ENCODE results near the gene CHST6.
"Not testable (repeated sequence)": the region's sequence is repeated elsewhere in the genome, so short reads cannot be mapped to it uniquely, and the experiment has no call there.

The CHST6 gene

DNA sequence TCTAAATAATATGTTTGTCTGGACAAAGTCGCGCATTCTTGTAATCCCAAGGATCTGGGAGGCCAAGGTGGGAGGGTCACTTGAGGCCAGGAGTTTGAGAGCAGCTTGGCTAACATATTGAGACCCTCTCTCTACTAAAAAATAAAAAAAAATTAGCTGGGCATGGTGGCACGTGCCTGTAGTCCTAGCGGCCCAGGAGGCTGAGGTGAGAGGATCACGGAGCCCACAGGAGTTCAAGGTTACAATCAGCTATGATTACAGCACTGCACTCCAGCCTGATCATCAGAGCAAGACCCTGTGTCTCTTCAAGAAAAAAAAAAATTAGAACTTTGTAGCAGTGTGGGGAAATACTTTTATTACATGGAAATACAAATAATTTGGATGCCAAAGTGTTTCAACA, 6.1 kb upstream of the CHST6 start:
- Histone ChIP-seq H3K4me1 (ENCODE audit: control insufficient read depth in 1 of 2, insufficient read depth in 1 of 2, low read depth in 1 of 2, low read length in 1 of 2) (peaks cover 4% of the 10 kb centered on the region in 2 experiments), H3K36me3 (no peaks in the 10 kb centered on the region), H3K9me3 (no peaks in the 10 kb centered on the region), H3K4me3 (ENCODE audit: low read depth in 1 of 2, low read length in 1 of 2) (no peak overlapping the region), H3K27me3 (peaks cover 27% of the 10 kb centered on the region), H3K27ac (no peak overlapping the region)
- TF ChIP-seq, protein P1, sequence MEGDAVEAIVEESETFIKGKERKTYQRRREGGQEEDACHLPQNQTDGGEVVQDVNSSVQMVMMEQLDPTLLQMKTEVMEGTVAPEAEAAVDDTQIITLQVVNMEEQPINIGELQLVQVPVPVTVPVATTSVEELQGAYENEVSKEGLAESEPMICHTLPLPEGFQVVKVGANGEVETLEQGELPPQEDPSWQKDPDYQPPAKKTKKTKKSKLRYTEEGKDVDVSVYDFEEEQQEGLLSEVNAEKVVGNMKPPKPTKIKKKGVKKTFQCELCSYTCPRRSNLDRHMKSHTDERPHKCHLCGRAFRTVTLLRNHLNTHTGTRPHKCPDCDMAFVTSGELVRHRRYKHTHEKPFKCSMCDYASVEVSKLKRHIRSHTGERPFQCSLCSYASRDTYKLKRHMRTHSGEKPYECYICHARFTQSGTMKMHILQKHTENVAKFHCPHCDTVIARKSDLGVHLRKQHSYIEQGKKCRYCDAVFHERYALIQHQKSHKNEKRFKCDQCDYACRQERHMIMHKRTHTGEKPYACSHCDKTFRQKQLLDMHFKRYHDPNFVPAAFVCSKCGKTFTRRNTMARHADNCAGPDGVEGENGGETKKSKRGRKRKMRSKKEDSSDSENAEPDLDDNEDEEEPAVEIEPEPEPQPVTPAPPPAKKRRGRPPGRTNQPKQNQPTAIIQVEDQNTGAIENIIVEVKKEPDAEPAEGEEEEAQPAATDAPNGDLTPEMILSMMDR (IDR thresholded peaks at IDR 0.05): no peak

DNA sequence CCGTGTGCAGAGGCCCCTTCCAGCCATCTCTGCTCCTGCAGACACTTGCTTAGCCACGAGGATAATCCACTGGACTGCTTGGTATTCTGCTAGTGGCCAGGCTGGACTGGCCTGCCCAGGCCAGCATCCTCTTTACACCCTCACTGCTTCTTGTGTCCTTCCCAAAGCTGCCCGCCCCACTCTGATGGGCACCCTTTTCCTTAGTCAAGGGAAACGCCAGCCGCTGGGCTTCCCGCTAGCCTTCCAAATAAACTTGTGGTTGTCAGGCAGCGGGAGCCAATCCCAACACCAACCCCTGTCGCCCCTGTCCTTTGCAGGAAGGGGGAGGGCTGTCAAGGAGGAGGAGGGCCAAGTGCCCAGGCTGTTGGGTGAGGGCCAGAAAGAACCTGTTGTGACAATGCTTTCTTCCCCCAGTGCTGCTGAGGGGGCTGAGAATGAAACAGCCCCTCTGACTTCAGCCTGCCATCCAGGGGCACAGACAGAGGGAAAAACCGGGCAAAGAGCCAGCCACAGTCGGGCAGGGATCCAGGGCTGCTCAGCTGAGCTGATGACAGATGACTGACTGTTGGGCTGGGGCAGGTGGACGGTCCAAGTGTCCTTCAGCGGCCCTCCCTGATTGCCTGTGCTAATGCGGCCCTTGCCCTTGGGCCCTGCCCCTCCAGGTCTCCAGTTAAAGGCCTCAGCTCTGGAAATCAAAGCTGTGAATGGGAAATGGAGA, 3.5 kb upstream of the CHST6 start:
- not testable (repeated sequence) for H3K36me3 ChIP-seq; H3K27ac ChIP-seq; H3K4me3 ChIP-seq (ENCODE audit: low read depth in 1 of 2, low read length in 1 of 2); H3K9me3 ChIP-seq; H3K4me1 ChIP-seq (ENCODE audit: control insufficient read depth in 1 of 2, insufficient read depth in 1 of 2, low read depth in 1 of 2, low read length in 1 of 2)
- peaks cover 51% of the 10 kb centered on the region for H3K27me3 ChIP-seq

DNA sequence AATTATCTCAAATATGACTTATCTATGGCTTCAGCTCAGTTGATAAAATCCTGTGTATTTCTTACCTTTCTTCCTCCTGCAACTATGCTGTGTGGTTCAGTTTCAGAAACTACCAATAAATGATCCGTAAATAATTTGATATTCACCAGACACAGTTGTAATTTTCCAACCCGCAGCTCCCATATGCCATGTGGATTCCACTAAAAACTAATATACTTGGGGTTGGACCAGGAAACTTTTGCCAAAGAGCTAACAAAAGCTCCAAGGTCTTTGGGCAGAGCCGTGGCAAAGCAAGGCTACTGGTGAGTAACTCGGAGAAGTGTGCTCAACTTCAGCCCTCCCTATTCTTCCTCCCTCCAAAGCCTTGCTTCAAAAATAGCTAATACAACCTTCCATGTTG, 2.3 kb upstream of the CHST6 start:
- Histone ChIP-seq H3K36me3 (no peaks in the 10 kb centered on the region), H3K27ac (no peak overlapping the region), H3K9me3 (no peaks in the 10 kb centered on the region), H3K4me1 (ENCODE audit: control insufficient read depth in 1 of 2, insufficient read depth in 1 of 2, low read depth in 1 of 2, low read length in 1 of 2) (peaks cover 6 to 8% of the 10 kb centered on the region in 2 experiments), H3K27me3 (peaks cover 64% of the 10 kb centered on the region), H3K4me3 (ENCODE audit: low read depth in 1 of 2, low read length in 1 of 2) (no peak overlapping the region)
- TF ChIP-seq, protein P1 (IDR thresholded peaks at IDR 0.05): no peak

DNA sequence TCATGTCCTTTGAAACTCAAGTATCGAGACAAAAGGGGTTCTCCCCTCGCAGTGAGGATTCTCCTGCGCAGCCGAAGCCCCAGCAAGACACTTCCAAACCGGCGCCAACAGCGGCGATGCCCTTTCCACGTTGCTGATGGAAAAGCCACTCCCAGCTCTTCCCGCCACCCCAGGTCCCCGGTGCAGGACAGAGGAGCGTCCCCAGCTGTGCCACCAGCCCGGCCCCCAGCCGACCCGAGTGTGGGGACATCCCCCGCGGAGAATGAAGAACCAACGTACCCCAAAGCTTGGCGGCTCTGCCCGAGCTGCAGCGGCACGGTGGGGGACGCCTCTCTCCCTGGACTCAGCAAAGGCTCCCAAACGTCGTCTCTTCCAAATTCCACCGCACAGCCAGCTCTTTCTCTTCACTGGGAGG, 573 bp downstream of the CHST6 start:
- Histone ChIP-seq H3K9me3 (no peaks in the 10 kb centered on the region), H3K27ac (no peak overlapping the region), H3K36me3 (no peaks in the 10 kb centered on the region), H3K4me1 (ENCODE audit: control insufficient read depth in 1 of 2, insufficient read depth in 1 of 2, low read depth in 1 of 2, low read length in 1 of 2) (peaks cover 6 to 8% of the 10 kb centered on the region in 2 experiments), H3K27me3 (peaks cover 77% of the 10 kb centered on the region), H3K4me3 (ENCODE audit: low read depth in 1 of 2, low read length in 1 of 2) (peak overlapping the region in 1 of 2 experiments; percentile 4)
- TF ChIP-seq, protein P1 (IDR thresholded peaks at IDR 0.05): no peak

DNA sequence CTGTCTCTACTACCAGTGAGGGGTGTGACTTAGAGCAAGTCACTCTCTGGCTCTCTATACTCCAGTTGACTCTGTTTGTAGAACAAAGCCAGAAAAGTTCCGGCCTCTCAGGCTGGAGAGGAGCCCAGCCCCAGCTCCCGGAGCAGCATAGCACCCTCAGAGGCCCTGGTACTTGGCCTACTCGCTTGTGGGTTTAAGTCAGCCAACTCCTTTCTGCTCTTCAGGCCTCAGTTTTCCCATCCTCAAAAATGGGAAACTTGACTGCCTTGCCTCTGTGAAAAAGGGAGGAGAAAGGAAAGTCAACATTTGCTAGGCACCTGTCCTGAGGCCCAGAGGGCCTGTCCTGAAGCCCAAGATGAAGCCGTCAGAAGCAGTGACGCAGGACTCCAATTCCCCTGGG, 1.1 kb downstream of the CHST6 start:
- H3K4me3 ChIP-seq (ENCODE audit: low read depth in 1 of 2, low read length in 1 of 2): no peak overlapping the region
- H3K27ac ChIP-seq: no peak overlapping the region
- H3K9me3 ChIP-seq: no peaks in the 10 kb centered on the region
- no peaks in the 10 kb centered on the region for H3K36me3 ChIP-seq
- TF ChIP-seq, protein P1 (IDR thresholded peaks at IDR 0.05): no peak
- peaks cover 6 to 8% of the 10 kb centered on the region in 2 experiments for H3K4me1 ChIP-seq (ENCODE audit: control insufficient read depth in 1 of 2, insufficient read depth in 1 of 2, low read depth in 1 of 2, low read length in 1 of 2)
- peaks cover 77% of the 10 kb centered on the region for H3K27me3 ChIP-seq

DNA sequence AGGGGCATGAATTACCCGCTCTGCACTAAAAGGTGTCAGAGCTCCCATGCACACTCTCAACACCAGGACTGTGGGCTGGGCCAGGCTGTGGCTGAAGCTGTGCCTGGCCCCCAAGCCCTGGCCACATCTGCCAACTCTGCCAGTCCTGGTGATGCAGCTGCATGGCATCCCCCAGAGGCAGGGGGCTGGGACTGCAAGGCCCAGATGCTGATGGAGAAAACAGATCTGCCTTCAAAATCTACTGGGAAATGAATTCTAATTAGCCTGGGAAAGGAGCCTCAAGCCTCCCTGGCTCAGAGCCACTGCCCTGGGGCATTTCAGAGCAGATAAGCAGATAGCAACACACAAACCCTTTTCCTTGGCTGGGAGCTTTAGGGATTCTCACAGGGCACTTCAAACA, 3.4 kb downstream of the CHST6 start:
- Histone ChIP-seq H3K27ac (no peak overlapping the region), H3K36me3 (no peaks in the 10 kb centered on the region), H3K4me1 (ENCODE audit: control insufficient read depth in 1 of 2, insufficient read depth in 1 of 2, low read depth in 1 of 2, low read length in 1 of 2) (peaks cover 6 to 8% of the 10 kb centered on the region in 2 experiments), H3K9me3 (no peaks in the 10 kb centered on the region), H3K27me3 (peaks cover 55% of the 10 kb centered on the region), H3K4me3 (ENCODE audit: low read depth in 1 of 2, low read length in 1 of 2) (no peak overlapping the region)
- TF ChIP-seq, protein P1 (IDR thresholded peaks at IDR 0.05): no peak
